Upper lobe of right lung (tissue), 1 donor: ENCODE measurements around the gene CA6. TPM values are rescaled to one million over a fixed set of nuclear protein-coding genes. Genes with fewer than 3 reads are reported as not detected.
"Not testable (repeated sequence)": the region's sequence is repeated elsewhere in the genome, so short reads cannot be mapped to it uniquely, and the experiment has no call there.

Experiments
- ATAC-seq: fragments of 200-7000 bp; cut with Tn5 transposase; one replicate; pipeline ENCODE4 v1.9.1; 2020; ENCODE audit warnings: mild to moderate bottlenecking, moderate library complexity
- DNase-seq: peaks from one replicate; pipeline ENCODE4 v3.0.0-alpha.2; 2020
- H3K27ac ChIP-seq: fragments of 200-600 bp; one replicate; pipeline ENCODE4 v1.8.0; 2022
- H3K27me3 ChIP-seq: fragments of 200-600 bp; one replicate; pipeline ENCODE4 v1.8.0; 2022; ENCODE audit warnings: mild to moderate bottlenecking
- H3K36me3 ChIP-seq: fragments of 200-600 bp; one replicate; pipeline ENCODE4 v1.8.0; 2022
- H3K4me1 ChIP-seq: fragments of 200-600 bp; one replicate; pipeline ENCODE4 v1.8.0; 2022
- H3K4me3 ChIP-seq: fragments of 200-600 bp; one replicate; pipeline ENCODE4 v1.8.0; 2022; ENCODE audit warnings: mild to moderate bottlenecking
- H3K9me3 ChIP-seq: fragments of 200-600 bp; one replicate; pipeline ENCODE4 v1.8.0; 2022
- intact Hi-C: fragments of 100-400 bp; cut with DNase I; formaldehyde crosslinking; loops from one replicate; pipeline ENCODE4 v1.11.0; 2022
- total RNA-seq: library from RNA; stranded (reverse); fragmentation: NEBNext Ultra II Directional; extraction: Animal tissue kit (Norgen Biotek cat#: 25700); gene quantifications from one replicate; pipeline ENCODE4 v1.2.1, GENCODE V29; 2021
- TF ChIP-seq, protein P1 (sequence below): fragments of 200-600 bp; IDR thresholded peaks from one replicate; pipeline ENCODE4 v1.8.0; 2022; ENCODE audit warnings: antibody characterized with exemption
- donor health status: DM: no; HTN: yes; CAD: no; lungs with severe emphysema.

CA6 gene
- total RNA-seq, 1 donor from 2014 or later: not detected

DNA sequence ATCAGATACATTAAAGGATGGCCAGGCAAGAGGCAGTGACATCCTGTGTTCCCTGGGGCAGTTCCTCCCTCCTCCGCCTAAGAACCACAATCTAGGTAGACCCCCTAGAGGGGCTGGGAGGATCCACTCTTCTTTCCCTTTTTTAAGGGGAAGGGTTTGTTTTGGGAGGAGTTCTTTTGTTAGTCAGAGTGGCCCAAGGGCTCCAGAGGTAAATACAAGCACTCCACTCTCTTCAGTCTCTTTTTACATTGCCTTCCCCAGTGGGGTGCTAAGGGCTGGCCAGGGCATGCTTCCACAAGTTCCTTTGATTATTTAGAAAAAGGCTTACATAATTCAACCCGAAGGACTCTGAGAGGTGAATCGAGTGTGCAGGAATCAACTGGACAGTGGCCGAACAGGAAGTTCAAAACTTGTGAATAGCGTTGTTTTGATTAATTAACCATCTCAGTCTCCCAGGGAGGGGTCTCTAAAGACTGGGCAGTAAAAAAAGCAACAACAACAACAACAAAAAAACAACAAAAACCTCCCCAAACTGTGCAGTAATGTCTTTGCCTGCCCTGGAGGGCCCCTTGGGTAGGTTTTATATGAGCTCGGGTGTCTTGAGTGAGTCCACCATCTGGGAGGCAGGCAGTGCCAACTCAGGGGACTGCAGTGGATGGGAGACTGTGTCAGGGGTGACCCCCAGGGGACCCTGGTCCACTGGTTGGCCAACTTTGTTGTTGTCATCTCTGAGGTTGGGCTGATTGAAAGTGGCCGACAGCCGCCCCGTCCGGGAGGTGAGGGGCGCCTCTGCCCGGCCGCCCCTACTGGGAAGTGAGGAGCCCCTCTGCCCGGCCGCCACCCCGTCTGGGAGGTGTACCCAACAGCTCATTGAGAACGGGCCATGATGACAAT, 34.0 kb upstream of the CA6 start:
- no peak for DNase-seq
- H3K4me3 ChIP-seq: no peak overlapping the region
- TF ChIP-seq, protein P1, sequence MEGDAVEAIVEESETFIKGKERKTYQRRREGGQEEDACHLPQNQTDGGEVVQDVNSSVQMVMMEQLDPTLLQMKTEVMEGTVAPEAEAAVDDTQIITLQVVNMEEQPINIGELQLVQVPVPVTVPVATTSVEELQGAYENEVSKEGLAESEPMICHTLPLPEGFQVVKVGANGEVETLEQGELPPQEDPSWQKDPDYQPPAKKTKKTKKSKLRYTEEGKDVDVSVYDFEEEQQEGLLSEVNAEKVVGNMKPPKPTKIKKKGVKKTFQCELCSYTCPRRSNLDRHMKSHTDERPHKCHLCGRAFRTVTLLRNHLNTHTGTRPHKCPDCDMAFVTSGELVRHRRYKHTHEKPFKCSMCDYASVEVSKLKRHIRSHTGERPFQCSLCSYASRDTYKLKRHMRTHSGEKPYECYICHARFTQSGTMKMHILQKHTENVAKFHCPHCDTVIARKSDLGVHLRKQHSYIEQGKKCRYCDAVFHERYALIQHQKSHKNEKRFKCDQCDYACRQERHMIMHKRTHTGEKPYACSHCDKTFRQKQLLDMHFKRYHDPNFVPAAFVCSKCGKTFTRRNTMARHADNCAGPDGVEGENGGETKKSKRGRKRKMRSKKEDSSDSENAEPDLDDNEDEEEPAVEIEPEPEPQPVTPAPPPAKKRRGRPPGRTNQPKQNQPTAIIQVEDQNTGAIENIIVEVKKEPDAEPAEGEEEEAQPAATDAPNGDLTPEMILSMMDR: no peak
- H3K27ac ChIP-seq: peak overlapping the region; percentile 51
- no peaks in the 10 kb centered on the region for H3K9me3 ChIP-seq
- ATAC-seq: peak; percentile 57
- no peaks in the 10 kb centered on the region for H3K36me3 ChIP-seq
- no peaks in the 10 kb centered on the region for H3K27me3 ChIP-seq
- intact Hi-C loops: no loop called here
- no peaks in the 10 kb centered on the region for H3K4me1 ChIP-seq

DNA sequence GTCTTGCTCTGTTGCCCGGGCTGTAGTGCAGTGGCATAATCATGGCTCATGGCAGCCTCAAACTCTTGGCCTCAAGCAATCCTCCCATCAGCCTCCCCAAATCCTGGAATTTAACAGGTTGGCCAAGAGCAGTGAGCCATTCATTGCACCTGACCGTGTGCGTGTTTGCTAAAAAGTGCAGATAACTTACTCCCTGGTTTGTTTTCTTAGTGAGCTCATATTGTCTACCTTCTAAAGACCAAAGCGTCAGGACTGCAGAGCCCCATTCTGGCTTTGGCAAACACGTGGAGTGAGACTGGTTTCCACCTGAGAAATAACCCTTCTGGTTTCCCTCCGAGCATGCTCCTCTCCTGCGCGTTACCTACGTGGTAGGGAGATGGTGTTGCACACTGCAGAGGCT, 32.2 kb upstream of the CA6 start:
- Histone ChIP-seq H3K4me3 (no peak overlapping the region), H3K4me1 (no peaks in the 10 kb centered on the region), H3K27ac (no peak overlapping the region), H3K36me3 (no peaks in the 10 kb centered on the region), H3K9me3 (no peaks in the 10 kb centered on the region), H3K27me3 (no peaks in the 10 kb centered on the region)
- ATAC-seq (peak; percentile 33), DNase-seq (no peak)
- TF ChIP-seq, protein P1: no peak
- intact Hi-C loops: no loop called here

DNA sequence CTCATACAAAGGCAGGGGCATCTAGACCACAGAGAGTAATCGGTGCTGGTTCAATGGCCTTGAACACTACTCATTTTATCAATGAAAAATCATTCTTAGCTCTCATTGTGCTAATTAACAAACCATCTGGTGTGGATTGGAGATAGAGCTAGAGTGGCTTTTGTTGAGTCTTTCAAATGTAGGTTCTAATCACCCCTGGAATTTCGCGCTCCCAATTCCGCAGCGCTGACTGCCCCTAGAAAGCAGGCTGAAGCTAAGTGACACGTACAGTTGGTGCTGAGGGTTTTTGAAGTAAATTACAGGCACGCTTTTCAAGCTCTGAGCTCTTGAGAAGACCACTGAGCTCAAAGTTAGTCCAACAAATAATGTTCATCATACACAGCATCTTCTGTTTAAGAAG, 31.2 kb upstream of the CA6 start:
- intact Hi-C loops: no loop called here
- no peaks in the 10 kb centered on the region for H3K36me3 ChIP-seq
- DNase-seq (no peak), ATAC-seq (no peak)
- H3K27me3 ChIP-seq: no peaks in the 10 kb centered on the region
- H3K27ac ChIP-seq: no peak overlapping the region
- TF ChIP-seq, protein P1: no peak
- H3K4me3 ChIP-seq: no peak overlapping the region
- no peaks in the 10 kb centered on the region for H3K4me1 ChIP-seq
- no peaks in the 10 kb centered on the region for H3K9me3 ChIP-seq

DNA sequence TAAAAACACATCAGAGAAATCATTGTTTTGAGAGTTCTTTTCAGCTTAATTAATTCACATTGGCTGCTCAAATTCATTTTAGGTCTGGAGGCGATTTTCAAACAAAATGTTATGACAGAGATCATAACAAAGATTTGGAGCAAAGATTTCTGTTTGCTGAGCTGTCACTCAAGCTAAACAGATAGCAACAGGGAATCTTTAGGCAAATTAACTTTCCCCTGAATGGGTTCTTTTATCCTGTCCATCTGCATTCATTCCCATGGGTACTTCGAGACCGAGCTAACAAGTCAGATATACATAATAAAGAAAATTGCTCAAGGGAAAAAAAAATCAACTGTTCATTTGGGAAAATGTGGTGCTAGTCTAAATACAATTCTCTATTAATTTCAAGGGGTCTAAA, 30.2 kb upstream of the CA6 start:
- intact Hi-C loops: loop anchor here (5.0 kb wide), 1 partner anchor 72 kb away; no protein-coding TSS in a partner anchor

GRCh38 chr1:8917536-8917935, 28.1 kb upstream of the CA6 start:
- not testable (repeated sequence) for H3K36me3 ChIP-seq, H3K4me1 ChIP-seq, H3K4me3 ChIP-seq, H3K27ac ChIP-seq, DNase-seq, H3K27me3 ChIP-seq, ATAC-seq, H3K9me3 ChIP-seq
- intact Hi-C loops: loop anchor here (5.0 kb wide), 1 partner anchor 70 kb away; no protein-coding TSS in a partner anchor

More for the DNA sequence above, 30.2 kb upstream of the CA6 start:
- Histone ChIP-seq H3K27ac (no peak overlapping the region), H3K4me1 (no peaks in the 10 kb centered on the region), H3K4me3 (no peak overlapping the region), H3K27me3 (no peaks in the 10 kb centered on the region), H3K36me3 (no peaks in the 10 kb centered on the region), H3K9me3 (no peaks in the 10 kb centered on the region)
- DNase-seq: no peak
- ATAC-seq: no peak
- TF ChIP-seq, protein P1: no peak

GRCh38 chr1:8922962-8923361, 22.7 kb upstream of the CA6 start:
- no peak for DNase-seq
- Histone ChIP-seq H3K27me3 (no peaks in the 10 kb centered on the region), H3K36me3 (no peaks in the 10 kb centered on the region), H3K9me3 (no peaks in the 10 kb centered on the region), H3K27ac (no peak overlapping the region), H3K4me3 (no peak overlapping the region), H3K4me1 (no peaks in the 10 kb centered on the region)
- intact Hi-C loops: no loop called here
- TF ChIP-seq, protein P1: no peak
- ATAC-seq: no peak
